C4-2B (cell line): ENCODE measurements around the gene SUN1.

Experiments used
- H3K27ac ChIP-seq: fragments of 450-650 bp; 2 replicates; pipeline ENCODE4 v1.5.1; 2017
- ZFX ChIP-seq: fragments of 450-650 bp; IDR thresholded peaks from 2 replicates; pipeline ENCODE4 v1.6.1; 2017
- TF ChIP-seq, protein P1 (sequence below): fragments of 450-650 bp; conservative IDR thresholded peaks from 2 replicates; pipeline ENCODE4 v1.5.1; 2017; ENCODE audit warnings: mild to moderate bottlenecking

The SUN1 gene

DNA sequence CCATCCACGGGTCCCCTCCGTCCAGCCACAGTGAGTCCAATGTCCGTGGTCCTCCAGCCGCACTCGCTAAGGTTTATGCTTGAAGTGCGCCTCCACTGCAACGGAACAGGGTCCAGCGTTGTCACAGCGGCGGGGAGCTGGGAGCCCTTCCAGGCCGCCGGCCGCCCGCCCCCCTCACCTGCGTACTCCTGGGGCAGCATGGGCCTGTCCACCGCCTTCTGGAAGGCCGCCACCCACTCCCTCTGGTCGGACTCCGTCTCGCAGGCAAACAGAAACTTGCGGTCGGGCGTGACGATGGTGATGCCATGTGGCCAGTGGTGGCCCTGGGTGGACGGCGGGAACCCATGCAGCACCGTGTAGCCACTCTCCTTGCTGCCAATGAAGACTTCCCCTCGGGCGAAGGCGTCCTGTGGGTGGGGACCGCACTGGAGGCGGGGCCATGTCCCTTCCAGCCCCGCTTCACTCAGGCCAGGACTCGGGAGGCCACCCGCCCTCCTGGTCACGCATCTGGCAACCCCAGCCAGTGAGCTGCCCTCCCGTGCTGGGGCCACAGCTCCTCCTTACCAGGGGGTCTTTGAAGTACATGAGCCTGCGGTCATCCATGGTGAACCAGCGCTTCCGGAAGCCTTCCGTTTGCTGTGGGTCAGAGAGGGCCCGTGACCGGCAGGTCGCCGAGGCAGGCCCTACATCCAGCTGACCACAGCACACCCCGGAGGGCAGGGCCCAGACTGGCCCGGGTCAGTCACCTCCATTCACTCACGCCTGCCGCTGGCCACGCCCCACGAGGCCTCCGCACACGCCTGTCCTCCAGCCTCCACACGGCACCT is 66.8 kb downstream of the SUN1 start:
- no peak overlapping the region for H3K27ac ChIP-seq
- TF ChIP-seq, protein P1, sequence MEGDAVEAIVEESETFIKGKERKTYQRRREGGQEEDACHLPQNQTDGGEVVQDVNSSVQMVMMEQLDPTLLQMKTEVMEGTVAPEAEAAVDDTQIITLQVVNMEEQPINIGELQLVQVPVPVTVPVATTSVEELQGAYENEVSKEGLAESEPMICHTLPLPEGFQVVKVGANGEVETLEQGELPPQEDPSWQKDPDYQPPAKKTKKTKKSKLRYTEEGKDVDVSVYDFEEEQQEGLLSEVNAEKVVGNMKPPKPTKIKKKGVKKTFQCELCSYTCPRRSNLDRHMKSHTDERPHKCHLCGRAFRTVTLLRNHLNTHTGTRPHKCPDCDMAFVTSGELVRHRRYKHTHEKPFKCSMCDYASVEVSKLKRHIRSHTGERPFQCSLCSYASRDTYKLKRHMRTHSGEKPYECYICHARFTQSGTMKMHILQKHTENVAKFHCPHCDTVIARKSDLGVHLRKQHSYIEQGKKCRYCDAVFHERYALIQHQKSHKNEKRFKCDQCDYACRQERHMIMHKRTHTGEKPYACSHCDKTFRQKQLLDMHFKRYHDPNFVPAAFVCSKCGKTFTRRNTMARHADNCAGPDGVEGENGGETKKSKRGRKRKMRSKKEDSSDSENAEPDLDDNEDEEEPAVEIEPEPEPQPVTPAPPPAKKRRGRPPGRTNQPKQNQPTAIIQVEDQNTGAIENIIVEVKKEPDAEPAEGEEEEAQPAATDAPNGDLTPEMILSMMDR: no peak
- no peak for TF ChIP-seq ZFX

DNA sequence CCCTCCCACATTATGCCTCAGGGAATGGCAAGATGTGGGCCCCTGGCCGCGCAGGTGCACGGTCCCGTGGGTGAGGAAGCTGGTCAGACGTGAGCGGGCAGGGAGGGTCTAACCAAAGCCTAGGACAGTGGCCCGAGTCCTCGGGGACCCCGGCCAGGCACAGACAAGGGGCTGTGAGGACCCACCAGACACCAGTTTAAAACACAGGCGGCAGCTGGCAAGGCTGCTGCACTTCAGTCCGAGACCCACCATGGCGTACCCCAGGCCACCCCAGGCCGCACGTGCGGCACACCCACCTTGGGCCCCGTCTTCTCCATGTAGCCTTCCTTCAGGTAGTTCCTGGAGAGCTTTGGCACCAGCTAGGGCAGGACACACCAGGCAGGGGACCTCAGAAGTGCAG is 67.5 kb downstream of the SUN1 start:
- H3K27ac ChIP-seq: no peak overlapping the region
- no peak for TF ChIP-seq ZFX
- TF ChIP-seq, protein P1: no peak

DNA sequence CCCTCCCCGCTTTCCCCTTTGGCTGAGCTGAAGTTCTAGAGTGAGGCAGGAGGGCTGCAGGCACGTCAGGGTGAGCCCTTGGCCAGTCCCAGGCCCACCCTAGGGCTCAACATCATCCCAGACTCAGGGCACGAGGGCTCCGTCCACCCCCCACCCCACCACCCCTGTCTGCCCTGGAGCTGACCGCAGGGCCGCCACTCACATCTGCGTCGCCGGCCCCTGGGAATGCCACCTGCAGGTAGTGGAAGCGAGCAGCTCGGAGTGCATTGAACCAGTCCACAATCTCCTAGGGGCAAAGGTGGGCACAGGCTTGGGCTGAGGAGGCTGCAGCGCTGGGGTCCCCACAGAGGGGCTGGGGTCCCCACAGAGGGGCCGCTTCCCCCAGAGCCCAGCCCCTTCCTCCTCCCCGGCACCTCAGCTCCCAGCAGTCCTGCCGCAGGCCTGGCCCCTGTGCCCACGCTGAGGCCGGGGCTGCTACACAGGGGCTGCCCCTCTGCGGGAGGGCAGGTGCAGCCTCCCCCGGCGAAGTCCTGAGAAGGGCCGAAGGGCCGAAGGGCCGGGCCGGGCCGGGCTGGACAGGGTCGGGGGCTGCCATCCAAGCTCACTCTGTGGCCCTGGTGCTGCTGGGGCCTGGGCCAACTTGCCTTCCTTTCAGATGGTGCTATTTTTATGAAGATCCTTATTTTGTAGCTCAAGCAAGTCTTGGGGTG is 68.2 kb downstream of the SUN1 start:
- H3K27ac ChIP-seq: peak overlapping the region; percentile 31
- TF ChIP-seq ZFX: no peak
- TF ChIP-seq, protein P1: no peak

DNA sequence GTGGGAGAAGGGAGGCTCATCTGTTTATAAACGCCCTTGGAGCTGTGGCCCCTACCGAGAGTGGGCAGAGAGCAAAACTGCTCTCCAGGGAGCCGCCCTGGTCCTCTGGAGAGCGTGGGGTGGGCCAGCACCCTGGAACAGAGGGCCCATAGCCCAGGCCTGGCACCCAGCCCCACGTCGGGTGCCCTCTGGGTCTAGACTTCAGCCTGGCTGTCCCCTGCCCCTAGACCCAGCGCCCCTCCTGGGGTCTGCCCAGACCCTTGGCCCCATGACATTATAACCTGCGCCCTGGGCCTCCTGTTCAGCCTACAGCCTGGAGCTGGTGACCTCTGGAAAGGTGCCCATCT is 68.7 kb downstream of the SUN1 start:
- no peak for TF ChIP-seq ZFX
- H3K27ac ChIP-seq: peak overlapping the region; percentile 31

DNA sequence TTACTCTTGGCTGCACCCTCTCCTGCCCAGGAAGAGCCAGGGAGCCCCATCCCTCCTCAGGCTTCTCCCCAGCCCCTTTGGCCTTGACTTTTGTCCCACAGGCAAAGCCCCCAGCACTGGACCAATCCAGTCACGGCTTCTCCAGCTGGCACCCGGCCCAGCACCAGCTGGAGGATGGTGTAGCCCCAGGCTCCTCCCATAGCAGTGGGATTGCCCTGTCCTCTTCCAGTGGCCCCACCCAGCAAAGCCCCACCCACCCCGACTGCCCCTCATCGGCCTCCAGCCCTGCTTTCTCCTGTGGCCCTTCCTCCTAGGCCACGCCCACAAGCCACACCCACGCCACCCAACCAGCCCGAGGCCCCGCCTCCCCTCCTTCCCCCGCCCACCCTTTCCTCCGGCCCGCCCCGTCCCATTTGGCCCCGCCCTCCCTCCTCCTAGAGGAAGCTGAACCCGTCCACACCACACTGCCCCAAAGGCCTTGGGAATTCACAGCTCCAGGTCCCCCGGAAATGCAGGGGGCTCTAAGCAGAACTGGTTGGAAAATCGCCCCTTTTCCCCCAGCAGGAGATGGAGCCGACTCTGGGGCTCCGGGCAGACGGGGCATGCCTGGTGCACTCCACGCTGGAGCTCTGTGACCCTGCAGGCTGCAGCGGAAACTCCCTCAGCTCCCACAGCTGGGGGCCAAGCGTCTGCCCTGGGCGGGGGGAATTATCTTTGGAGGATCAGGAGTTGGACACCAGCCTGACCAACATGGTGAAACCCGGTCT is 69.3 kb downstream of the SUN1 start:
- TF ChIP-seq, protein P1: no peak
- no peak for TF ChIP-seq ZFX
- peak overlapping the region; percentile 31 for H3K27ac ChIP-seq

DNA sequence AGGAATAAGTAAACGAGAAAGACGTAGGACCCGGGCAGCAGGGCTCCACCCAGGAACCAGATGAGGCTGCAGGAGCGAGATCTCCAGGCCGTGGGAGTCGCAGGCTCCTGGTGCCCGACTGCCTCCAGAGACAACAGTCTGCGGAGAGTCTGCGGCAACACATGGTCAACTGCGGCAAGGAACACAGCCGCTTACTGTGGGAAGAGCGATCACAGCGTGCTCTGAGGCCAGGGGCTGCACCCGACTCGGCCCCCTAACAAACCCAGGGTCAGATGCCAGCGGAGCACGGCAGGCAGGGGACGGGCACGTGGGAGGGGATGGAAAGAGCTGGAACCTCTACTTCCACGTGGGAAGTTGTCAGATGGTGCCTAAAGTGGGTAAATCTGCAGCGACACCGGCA is 70.7 kb downstream of the SUN1 start:
- TF ChIP-seq, protein P1: no peak
- TF ChIP-seq ZFX: no peak

DNA sequence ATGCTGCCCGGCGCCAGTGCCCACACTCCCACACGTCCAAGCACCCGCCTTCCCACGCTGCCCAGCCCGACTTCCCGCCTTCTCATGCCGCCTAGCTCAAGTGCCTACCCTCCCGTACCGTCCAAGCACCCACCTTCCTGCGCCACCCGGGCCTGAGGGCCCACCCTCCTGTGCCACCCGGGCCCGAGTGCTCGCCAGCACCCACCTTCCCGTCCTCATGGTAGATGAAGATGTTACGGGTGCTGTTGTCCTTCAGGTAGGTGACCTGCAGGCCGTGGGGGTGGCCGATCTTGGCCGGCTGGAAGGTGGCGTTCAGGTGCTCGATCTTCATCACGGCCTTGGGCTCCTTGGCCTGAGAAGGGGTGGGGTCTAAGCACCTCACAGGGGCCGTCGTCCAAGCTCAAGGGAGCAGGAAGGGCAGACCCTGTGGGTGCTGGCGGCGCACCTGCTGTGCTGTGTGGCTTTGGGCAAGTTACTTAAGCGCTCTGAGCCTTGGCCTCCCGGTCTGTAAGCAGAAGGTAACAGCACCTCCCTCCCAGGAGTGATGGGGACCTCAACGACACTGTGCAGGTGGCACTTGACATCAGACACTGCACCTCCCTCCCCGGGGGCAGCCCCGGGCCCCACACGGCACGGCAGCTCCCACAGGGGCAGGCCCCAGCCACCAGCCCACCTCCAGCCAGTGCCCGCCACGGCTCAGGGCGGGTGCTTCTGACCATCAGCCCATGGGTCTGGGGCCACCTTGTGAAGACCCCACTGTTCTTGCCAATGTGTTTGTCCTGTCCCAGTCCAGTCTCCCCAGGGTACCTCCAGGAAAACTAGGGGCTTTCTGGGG is 71.9 kb downstream of the SUN1 start:
- H3K27ac ChIP-seq: no peak overlapping the region
- no peak for TF ChIP-seq ZFX
- TF ChIP-seq, protein P1: no peak

More for the DNA sequence above, 70.7 kb downstream of the SUN1 start:
- H3K27ac ChIP-seq: no peak overlapping the region
